ENCODE results near the gene ZNF236.

The ZNF236 gene

DNA sequence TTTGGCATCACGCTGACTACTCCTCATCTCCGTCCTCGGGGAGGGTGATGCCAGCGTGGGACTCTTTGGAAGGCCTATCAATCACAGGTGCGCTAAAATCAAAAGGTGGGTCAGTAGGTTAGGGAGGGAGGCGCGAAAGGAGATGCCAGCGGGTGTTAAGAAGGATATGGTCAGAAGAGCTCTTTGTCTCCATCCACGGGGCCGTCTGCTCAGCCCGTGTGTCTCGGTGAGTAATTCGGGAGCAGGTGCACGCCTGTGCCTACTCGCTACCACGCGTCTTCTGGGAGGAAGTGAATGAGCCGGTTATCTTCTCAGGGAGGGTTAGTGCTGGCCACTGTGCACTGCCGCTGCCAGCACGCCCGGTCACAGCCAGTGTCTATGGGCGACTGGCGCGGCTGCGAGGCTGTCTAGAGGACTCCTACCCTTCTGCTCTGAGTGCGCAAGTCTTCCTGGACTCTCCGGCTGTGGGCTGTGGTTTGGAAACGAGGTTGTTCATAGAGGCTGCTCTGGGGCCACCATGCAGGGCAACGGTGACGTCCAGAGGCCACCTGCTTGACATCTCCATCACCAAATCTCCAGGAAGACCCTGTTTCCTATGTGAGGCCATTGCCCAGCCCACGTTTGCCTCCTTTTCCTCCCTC, 156.9 kb downstream of the ZNF236 start:
- H3K27ac ChIP-seq = no peak overlapping the region
- no peak for DNase-seq
- H3K27me3 ChIP-seq = no peaks in the 10 kb centered on the region
- intact Hi-C loops (cut with DNase I; ENCODE audit: low total_unique reads) = no loop called here
- peaks cover 0 to 7% (median 0%) of the 10 kb centered on the region in 3 donors for H3K36me3 ChIP-seq
- H3K4me1 ChIP-seq = peaks cover 0 to 7% (median 0%) of the 10 kb centered on the region in 4 donors
- H3K9me3 ChIP-seq = no peaks in the 10 kb centered on the region
- TF ChIP-seq, protein P1, sequence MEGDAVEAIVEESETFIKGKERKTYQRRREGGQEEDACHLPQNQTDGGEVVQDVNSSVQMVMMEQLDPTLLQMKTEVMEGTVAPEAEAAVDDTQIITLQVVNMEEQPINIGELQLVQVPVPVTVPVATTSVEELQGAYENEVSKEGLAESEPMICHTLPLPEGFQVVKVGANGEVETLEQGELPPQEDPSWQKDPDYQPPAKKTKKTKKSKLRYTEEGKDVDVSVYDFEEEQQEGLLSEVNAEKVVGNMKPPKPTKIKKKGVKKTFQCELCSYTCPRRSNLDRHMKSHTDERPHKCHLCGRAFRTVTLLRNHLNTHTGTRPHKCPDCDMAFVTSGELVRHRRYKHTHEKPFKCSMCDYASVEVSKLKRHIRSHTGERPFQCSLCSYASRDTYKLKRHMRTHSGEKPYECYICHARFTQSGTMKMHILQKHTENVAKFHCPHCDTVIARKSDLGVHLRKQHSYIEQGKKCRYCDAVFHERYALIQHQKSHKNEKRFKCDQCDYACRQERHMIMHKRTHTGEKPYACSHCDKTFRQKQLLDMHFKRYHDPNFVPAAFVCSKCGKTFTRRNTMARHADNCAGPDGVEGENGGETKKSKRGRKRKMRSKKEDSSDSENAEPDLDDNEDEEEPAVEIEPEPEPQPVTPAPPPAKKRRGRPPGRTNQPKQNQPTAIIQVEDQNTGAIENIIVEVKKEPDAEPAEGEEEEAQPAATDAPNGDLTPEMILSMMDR (IDR thresholded peaks at IDR 0.05) = no peak
- H3K4me3 ChIP-seq = no peak overlapping the region

DNA sequence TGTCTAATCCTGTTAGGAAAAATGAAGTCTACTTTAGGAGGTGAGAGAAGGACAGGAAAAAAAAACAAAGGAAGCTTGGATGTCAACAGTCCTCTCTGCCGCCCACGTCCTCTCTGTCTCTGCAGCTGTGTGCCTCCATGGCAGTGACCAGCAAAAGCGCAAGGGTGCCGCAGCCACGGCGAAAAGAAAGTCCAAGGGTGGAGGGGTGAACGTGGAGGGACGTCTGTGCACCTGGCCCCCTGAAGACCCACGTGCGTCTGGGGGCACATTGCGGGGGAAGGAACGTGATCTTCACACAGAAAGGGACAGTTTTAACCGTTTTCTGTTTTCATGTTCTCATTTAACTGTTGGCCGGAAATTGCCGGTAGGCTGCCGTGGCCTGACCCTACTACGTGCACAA, 157.5 kb downstream of the ZNF236 start:
- Histone ChIP-seq H3K27me3 (no peaks in the 10 kb centered on the region), H3K4me3 (no peak overlapping the region), H3K36me3 (peaks cover 0 to 7% (median 0%) of the 10 kb centered on the region in 3 donors), H3K9me3 (no peaks in the 10 kb centered on the region), H3K27ac (no peak overlapping the region), H3K4me1 (peaks cover 0 to 7% (median 0%) of the 10 kb centered on the region in 4 donors)
- intact Hi-C loops (cut with DNase I; ENCODE audit: low total_unique reads) = loop anchor here (10.0 kb wide), 1 partner anchor 175 kb away; no protein-coding TSS in a partner anchor
- DNase-seq = no peak
- TF ChIP-seq, protein P1 (IDR thresholded peaks at IDR 0.05) = no peak

DNA sequence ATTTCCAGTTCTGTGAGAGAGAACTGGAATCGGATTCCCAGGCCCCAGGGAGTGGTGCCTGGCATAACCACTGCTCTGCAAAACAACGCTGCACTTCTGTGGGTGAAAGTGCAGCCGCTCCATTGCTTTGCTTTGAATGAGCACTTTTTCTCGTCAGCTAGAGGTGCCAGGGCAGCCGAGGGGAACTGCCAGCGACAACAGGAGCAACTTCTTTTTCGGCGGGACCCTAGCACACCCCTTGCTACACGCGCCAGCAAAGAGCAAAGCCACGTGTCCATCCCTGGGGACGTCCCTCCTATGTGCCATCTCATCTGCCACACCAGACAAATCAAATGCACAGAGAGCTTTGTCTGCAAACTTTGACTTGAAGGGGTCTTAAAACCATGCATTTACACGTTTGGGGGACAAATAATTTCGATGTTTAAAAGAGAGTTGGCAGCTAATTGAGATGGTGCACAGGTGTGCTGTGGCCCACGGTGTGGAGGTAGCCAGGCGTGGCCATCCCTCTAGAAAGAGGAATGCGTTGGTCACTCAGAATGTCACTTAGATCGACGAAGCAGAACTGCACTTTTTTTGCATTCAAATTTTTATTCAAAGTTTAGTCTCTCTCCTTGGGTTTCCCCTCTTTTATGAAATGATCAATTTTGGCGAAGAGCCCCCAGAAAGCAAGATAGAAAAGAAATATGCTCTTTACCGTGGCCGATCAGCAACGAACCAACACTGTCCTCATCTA, 158.5 kb downstream of the ZNF236 start:
- H3K4me1 ChIP-seq = peaks cover 0 to 7% (median 0%) of the 10 kb centered on the region in 4 donors
- no peaks in the 10 kb centered on the region for H3K27me3 ChIP-seq
- TF ChIP-seq, protein P1 (IDR thresholded peaks at IDR 0.05) = no peak
- DNase-seq = no peak
- H3K27ac ChIP-seq = no peak overlapping the region
- intact Hi-C loops (cut with DNase I; ENCODE audit: low total_unique reads) = loop anchor here (10.0 kb wide), 1 partner anchor 176 kb away; no protein-coding TSS in a partner anchor
- H3K9me3 ChIP-seq = no peaks in the 10 kb centered on the region
- H3K4me3 ChIP-seq = no peak overlapping the region
- H3K36me3 ChIP-seq = peaks cover 0 to 7% (median 0%) of the 10 kb centered on the region in 3 donors

DNA sequence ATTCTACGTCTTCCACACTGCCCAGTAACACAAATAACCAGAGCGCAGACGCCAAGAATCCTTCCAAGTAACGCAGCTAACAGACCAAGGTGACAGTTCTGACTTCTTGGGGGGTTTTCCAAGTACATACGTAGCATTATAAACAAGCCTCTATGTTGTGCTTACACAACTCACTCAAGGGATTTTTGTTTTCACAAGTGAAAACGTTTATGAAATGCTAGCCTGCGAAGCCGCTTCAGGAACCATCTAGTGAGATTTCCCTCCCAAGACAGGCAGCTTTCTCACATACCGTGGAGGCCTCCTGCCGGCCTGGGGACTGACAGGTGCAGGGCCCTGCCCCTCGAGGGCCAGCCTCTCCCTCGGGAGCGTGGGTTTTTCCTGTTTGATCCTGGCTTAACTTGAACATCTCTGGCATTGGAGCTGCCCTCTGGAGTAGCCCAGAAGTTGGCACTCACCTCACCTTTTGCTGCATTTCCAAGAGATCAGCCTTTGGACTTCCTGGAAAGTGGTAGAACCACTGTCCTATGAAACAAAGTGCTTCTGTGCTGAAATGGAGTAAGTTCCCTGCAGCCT, 159.1 kb downstream of the ZNF236 start:
- H3K4me3 ChIP-seq = no peak overlapping the region
- peaks cover 0 to 7% (median 0%) of the 10 kb centered on the region in 3 donors for H3K36me3 ChIP-seq
- DNase-seq = no peak
- no peak overlapping the region for H3K27ac ChIP-seq
- intact Hi-C loops (cut with DNase I; ENCODE audit: low total_unique reads) = loop anchor here (10.0 kb wide), 1 partner anchor 177 kb away; no protein-coding TSS in a partner anchor
- peaks cover 0 to 7% (median 0%) of the 10 kb centered on the region in 4 donors for H3K4me1 ChIP-seq
- TF ChIP-seq, protein P1 (IDR thresholded peaks at IDR 0.05) = no peak
- no peaks in the 10 kb centered on the region for H3K27me3 ChIP-seq
- H3K9me3 ChIP-seq = no peaks in the 10 kb centered on the region

DNA sequence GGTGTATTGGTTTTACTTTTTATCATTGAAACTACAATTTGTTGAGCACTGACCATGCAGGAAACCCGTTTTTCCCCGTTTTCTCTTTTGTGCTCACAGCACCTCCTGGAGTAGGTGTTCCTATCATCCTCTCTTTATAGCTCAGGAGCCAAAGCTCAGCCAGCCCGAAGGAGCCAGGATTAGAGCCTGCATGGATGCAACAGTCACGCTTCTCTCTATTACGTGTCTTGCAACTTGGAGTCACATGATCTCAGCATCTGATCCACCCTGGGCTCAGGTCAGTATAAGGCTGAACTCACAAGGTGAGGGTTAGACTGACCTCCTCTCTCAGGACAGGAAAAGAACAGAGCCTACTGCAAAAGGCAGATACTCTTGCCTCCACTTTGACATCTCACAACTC, 159.7 kb downstream of the ZNF236 start:
- H3K4me3 ChIP-seq = no peak overlapping the region
- peaks cover 0 to 7% (median 0%) of the 10 kb centered on the region in 3 donors for H3K36me3 ChIP-seq
- H3K27ac ChIP-seq = no peak overlapping the region
- intact Hi-C loops (cut with DNase I; ENCODE audit: low total_unique reads) = loop anchor here (10.0 kb wide), 1 partner anchor 177 kb away; no protein-coding TSS in a partner anchor
- TF ChIP-seq, protein P1 (IDR thresholded peaks at IDR 0.05) = no peak
- DNase-seq = no peak
- H3K27me3 ChIP-seq = no peaks in the 10 kb centered on the region
- peaks cover 0 to 7% (median 0%) of the 10 kb centered on the region in 4 donors for H3K4me1 ChIP-seq
- H3K9me3 ChIP-seq = no peaks in the 10 kb centered on the region
